Fibroblast of lung (primary cell): ENCODE data around the gene MED7. TPM values are rescaled to one million over a fixed set of nuclear protein-coding genes. Genes with fewer than 3 reads are reported as not detected.

ENCODE experiments used
- DNase-seq, 2 donors: peaks; one replicate each; pipeline versions ENCODE4 v3.0.0 to v3.0.0-alpha.2; 2010; ENCODE audit warnings: low read depth in 2 of 2
- H2AFZ ChIP-seq: 2 replicates; pipeline ENCODE4 v1.5.1; 2012; ENCODE audit warnings: low read length, control low read depth, inconsistent platforms
- H3K27ac ChIP-seq: 2 replicates; pipeline ENCODE4 v1.5.1; 2011; ENCODE audit warnings: low read length, control low read depth; ENCODE audit not compliant: insufficient read depth
- H3K27me3 ChIP-seq: 2 replicates; pipeline ENCODE4 v1.5.1; 2011; ENCODE audit warnings: mild to moderate bottlenecking, low read length; ENCODE audit not compliant: control insufficient read depth, insufficient read depth
- H3K36me3 ChIP-seq: 2 replicates; pipeline ENCODE4 v1.5.1; 2011; ENCODE audit warnings: low read length; ENCODE audit not compliant: control insufficient read depth, insufficient read depth
- H3K4me1 ChIP-seq: 2 replicates; pipeline ENCODE4 v1.5.1; 2011; ENCODE audit warnings: low read length; ENCODE audit not compliant: control insufficient read depth, insufficient read depth; ENCODE audit errors: extremely low read depth
- H3K4me2 ChIP-seq: 2 replicates; pipeline ENCODE4 v1.5.1; 2011; ENCODE audit warnings: low read length, control low read depth; ENCODE audit not compliant: insufficient read depth; ENCODE audit errors: extremely low read depth
- H3K4me3 ChIP-seq, 4 experiments: fragments of 200-600 bp in 1 of 4; sonication (generic) in 1 of 4; replicated peaks in 1 of 4; 2 replicates each; pipeline ENCODE4 v1.5.1; 2011 to 2016; ENCODE audit warnings: low read length in 4 of 4, low read depth in 3 of 4, mild to moderate bottlenecking in 3 of 4, control low read depth in 2 of 4, inconsistent platforms in 1 of 4, mixed read lengths in 1 of 4; ENCODE audit not compliant: insufficient read depth in 1 of 4; ENCODE audit errors: control extremely low read depth in 1 of 4
- H3K79me2 ChIP-seq: 2 replicates; pipeline ENCODE4 v1.5.1; 2012; ENCODE audit warnings: mild to moderate bottlenecking, low read length, inconsistent platforms; ENCODE audit not compliant: control insufficient read depth, insufficient read depth
- H3K9ac ChIP-seq: 2 replicates; pipeline ENCODE4 v1.5.1; 2011; ENCODE audit warnings: mild to moderate bottlenecking, low read length, control low read depth; ENCODE audit not compliant: insufficient read depth
- H3K9me3 ChIP-seq: 2 replicates; pipeline ENCODE4 v1.5.1; 2012; ENCODE audit warnings: low read depth, low read length; ENCODE audit not compliant: control insufficient read depth, insufficient read depth
- H4K20me1 ChIP-seq: 2 replicates; pipeline ENCODE4 v1.5.1; 2011; ENCODE audit warnings: low read length; ENCODE audit not compliant: control insufficient read depth, insufficient read depth; ENCODE audit errors: extremely low read depth
- EZH2 ChIP-seq: IDR thresholded peaks from 2 replicates; pipeline ENCODE4 v1.5.1; 2012; ENCODE audit warnings: low read length, control low read depth, mild to moderate bottlenecking; ENCODE audit errors: missing control alignments
- polyA plus RNA-seq, 2 donors: library from polyadenylated mRNA; depleted of rRNA in 1 of 2; stranded (reverse) in 1 of 2; unstranded in 1 of 2; fragments of >200 nt; gene quantifications; 2 replicates each; pipeline ENCODE4 v1.2.1, GENCODE V29; 2011 to 2012; ENCODE audit warnings: missing spikeins in 1 of 2
- total RNA-seq: library from RNA; depleted of rRNA; stranded (reverse); fragments of >200 nt; gene quantifications from 2 replicates; pipeline ENCODE4 v1.2.1, GENCODE V29; 2014
- TF ChIP-seq, protein P1 (sequence below), 2 donors: IDR thresholded peaks in 1 of 2; conservative IDR thresholded peaks in 1 of 2; 1 replicate in 1 of 2; 2 replicates in 1 of 2; pipeline ENCODE4 v1.5.1; 2011 to 2012; ENCODE audit warnings: low read length in 2 of 2, control low read depth in 1 of 2, inconsistent platforms in 1 of 2, low read depth in 1 of 2, mild to moderate bottlenecking in 1 of 2

The MED7 gene
- total and polyA plus RNA-seq, 2 donors (not counting 1 experiment from before 2014, with no cell fraction given), result 11.4 to 17.5 TPM

DNA sequence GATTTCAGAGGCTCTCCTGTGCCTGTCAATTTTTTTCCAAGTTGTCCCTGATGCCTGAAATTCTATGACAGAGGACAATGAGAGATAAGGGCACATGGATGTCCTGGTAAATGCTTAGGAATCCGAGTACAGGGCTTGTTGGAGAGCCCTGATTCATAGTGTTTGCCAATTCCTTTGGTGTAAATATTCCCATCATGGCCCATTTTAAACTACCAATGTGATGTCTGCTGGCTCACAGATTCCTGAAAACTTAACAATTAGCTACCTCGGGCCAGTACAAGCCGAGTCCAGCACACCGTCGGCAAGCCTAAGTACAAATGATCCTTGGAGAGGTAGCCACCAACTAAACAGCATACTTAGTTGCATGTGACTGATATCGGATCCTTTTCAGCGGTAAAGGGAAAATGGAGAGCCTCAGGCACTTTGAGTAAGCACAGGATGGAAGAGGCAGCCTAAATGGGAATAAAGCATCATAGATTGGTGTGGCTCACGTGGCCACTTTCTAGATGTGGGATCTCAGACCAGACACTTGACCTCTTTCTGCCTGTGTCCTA is 41.5 kb upstream of the MED7 start:
- no peaks in the 10 kb centered on the region for H4K20me1 ChIP-seq
- DNase-seq, result no peak
- no peak overlapping the region for H3K9ac ChIP-seq
- no peak overlapping the region for H3K27ac ChIP-seq
- no peaks in the 10 kb centered on the region for H3K9me3 ChIP-seq
- H3K36me3 ChIP-seq, result no peaks in the 10 kb centered on the region
- TF ChIP-seq, protein P1, sequence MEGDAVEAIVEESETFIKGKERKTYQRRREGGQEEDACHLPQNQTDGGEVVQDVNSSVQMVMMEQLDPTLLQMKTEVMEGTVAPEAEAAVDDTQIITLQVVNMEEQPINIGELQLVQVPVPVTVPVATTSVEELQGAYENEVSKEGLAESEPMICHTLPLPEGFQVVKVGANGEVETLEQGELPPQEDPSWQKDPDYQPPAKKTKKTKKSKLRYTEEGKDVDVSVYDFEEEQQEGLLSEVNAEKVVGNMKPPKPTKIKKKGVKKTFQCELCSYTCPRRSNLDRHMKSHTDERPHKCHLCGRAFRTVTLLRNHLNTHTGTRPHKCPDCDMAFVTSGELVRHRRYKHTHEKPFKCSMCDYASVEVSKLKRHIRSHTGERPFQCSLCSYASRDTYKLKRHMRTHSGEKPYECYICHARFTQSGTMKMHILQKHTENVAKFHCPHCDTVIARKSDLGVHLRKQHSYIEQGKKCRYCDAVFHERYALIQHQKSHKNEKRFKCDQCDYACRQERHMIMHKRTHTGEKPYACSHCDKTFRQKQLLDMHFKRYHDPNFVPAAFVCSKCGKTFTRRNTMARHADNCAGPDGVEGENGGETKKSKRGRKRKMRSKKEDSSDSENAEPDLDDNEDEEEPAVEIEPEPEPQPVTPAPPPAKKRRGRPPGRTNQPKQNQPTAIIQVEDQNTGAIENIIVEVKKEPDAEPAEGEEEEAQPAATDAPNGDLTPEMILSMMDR (conservative IDR thresholded peaks at IDR 0.05 in 1 of 2, IDR thresholded peaks at IDR 0.05 in 1 of 2; ENCODE audit: low read depth in 1 of 2, low read length in 2 of 2), result no peak
- no peak for TF ChIP-seq EZH2
- no peak overlapping the region for H2AFZ ChIP-seq
- H3K4me1 ChIP-seq, result no peaks in the 10 kb centered on the region
- no peak overlapping the region for H3K4me2 ChIP-seq
- H3K79me2 ChIP-seq, result no peaks in the 10 kb centered on the region
- no peak overlapping the region for H3K4me3 ChIP-seq
- H3K27me3 ChIP-seq, result no peaks in the 10 kb centered on the region

DNA sequence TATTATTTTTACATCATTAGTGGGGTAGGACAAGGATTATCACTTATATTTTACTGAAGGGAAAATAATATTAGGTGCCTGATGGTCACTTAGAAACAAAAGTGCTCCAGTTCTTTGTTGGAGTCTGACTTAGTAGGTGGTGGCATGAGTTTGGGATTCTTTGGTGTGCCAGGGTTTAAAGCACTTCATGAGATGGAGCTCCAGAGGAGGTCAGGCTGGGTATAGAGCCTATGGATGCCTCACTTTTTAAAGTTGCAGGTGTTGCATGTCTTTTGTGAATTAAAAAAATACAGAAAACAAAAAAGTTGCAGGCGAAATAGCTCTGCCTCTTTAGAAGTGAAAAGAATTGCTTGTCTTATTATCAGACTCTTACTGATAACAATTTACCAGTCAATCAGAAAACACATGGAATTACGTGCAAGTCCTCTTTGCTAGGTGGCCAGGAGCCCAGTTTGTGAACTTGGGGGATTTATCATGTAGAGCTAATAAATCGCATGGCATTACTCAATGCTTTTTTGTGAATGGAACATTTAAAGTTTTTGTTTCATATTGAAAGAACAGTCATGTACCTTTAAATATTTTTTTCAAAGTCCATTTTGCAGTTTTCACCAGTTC is 39.6 kb upstream of the MED7 start:
- H4K20me1 ChIP-seq, result no peaks in the 10 kb centered on the region
- no peak overlapping the region for H3K9ac ChIP-seq
- H3K9me3 ChIP-seq, result no peaks in the 10 kb centered on the region
- no peak overlapping the region for H2AFZ ChIP-seq
- DNase-seq, result no peak
- no peak overlapping the region for H3K4me3 ChIP-seq
- H3K27ac ChIP-seq, result no peak overlapping the region
- H3K27me3 ChIP-seq, result no peaks in the 10 kb centered on the region
- H3K4me1 ChIP-seq, result no peaks in the 10 kb centered on the region
- H3K4me2 ChIP-seq, result no peak overlapping the region
- H3K79me2 ChIP-seq, result no peaks in the 10 kb centered on the region
- TF ChIP-seq EZH2, result no peak
- TF ChIP-seq, protein P1 (conservative IDR thresholded peaks at IDR 0.05 in 1 of 2, IDR thresholded peaks at IDR 0.05 in 1 of 2; ENCODE audit: low read depth in 1 of 2, low read length in 2 of 2), result no peak
- H3K36me3 ChIP-seq, result no peaks in the 10 kb centered on the region

DNA sequence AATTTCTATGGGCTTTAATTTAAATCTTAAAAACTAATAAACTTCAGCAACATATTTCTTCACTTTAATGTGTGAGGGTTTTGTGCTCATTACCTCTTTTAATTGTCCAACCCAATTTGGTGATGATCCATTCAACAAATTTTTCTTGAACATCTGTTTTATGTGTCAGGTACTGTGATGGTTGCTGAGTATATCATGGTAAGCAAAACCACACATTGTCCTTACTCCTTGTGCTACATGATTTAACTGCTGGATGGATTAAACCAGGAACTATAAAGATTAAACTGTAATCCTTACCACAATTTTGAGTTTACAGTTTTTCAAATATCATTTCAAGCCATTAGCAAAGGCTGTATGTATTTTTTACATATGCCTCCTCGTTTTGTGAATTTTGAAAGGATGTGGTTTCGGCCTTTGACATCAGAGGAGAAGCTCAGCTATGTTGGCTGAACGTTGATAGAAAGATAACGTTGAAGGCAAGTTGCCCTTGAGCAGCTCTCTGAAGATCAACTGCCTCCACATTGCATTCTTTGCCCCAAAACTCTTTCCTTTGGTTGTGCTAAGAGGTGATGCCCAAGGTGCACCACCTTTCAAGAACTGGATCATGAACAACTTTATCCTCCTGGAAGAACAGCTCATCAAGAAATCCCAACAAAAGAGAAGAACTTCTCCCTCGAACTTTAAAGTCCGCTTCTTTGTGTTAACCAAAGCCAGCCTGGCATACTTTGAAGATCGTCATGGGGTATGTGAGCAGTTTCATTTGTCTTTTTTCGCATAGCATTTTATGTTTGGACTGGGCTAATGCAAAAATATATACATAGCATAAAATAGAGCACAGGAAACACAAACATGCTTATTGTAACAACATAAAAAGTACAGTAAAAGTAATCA is 38.0 kb upstream of the MED7 start, which contains the start of gene ITK:
ITK (plus strand) TSS at position 467 of the 891 bp plus-strand sequence; CDS start at position 605, 138 bp downstream.
- Histone ChIP-seq H3K27ac (no peak within 1 kb of the TSS), H3K4me2 (no peak within 1 kb of the TSS)
- TF ChIP-seq EZH2, result no peak
- TF ChIP-seq, protein P1 (conservative IDR thresholded peaks at IDR 0.05 in 1 of 2, IDR thresholded peaks at IDR 0.05 in 1 of 2; ENCODE audit: low read depth in 1 of 2, low read length in 2 of 2), result no peak

More for the DNA sequence above, 38.0 kb upstream of the MED7 start, which contains the start of gene ITK:
- no peak within 1 kb of the TSS for H3K4me3 ChIP-seq
- H3K9me3 ChIP-seq, result no peaks in the 10 kb centered on the region
- H4K20me1 ChIP-seq, result no peaks in the 10 kb centered on the region
- H2AFZ ChIP-seq, result no peak within 1 kb of the TSS
- no peaks in the 10 kb centered on the region for H3K27me3 ChIP-seq
- no peaks in the 10 kb centered on the region for H3K4me1 ChIP-seq
- no peak for DNase-seq
- no peak within 1 kb of the TSS for H3K9ac ChIP-seq
- no peaks in the 10 kb centered on the region for H3K36me3 ChIP-seq
- no peaks in the 10 kb centered on the region for H3K79me2 ChIP-seq
